HepG2 (cell line): ENCODE measurements around the gene SYCE1. TPM values are rescaled to one million over a fixed set of nuclear protein-coding genes. Genes with fewer than 3 reads are reported as not detected.
A peak's percentile ranks its signal among the peaks of the same experiment; 100 is the strongest.

Source experiments
- ATAC-seq: fragments of 200-7000 bp; cut with Tn5 transposase; 3 replicates; pipeline ENCODE4 v1.9.1; 2020; ENCODE audit warnings: mild to moderate bottlenecking, moderate library complexity
- BruUV-seq: library from RNA; stranded (reverse); fragments of 400-500 nt; replicated peaks from 2 replicates; lab custom pipeline; 2021; lab: Mats Ljungman, UMichigan
- CTCF ChIA-PET: fragments of 300-600 bp; formaldehyde crosslinking; extraction: SDS; loops from one replicate; lab custom pipeline; 2021; ENCODE audit warnings: low total read pairs, inconsistent platforms, low intra/inter-chr PET ratio; lab: Yijun Ruan, JAX
- POLR2A ChIA-PET: fragments of 350-600 bp; sonication (Branson Sonifier 250); formaldehyde crosslinking; loops from one replicate; lab custom pipeline; 2020; ENCODE audit warnings: antibody characterized with exemption, inconsistent platforms; lab: Yijun Ruan, JAX
- DNase-seq: peaks from one replicate; pipeline ENCODE4 v3.0.0-alpha.2; 2015; ENCODE audit warnings: low spot score
- FAIRE-seq: peaks from 3 replicates; lab custom pipeline; 2011; peaks lifted over from hg19 to GRCh38; lab: Jason Lieb, UNC
- H2AFZ ChIP-seq: one replicate; pipeline ENCODE4 v1.6.1; 2011; ENCODE audit warnings: low read length, inconsistent platforms
- H3K27ac ChIP-seq: fragments of 300-600 bp; 3 replicates; pipeline ENCODE4 v1.8.0; 2011; ENCODE audit warnings: mixed run types, mild to moderate bottlenecking, mixed read lengths, low read length, inconsistent platforms; ENCODE audit not compliant: insufficient read depth; ENCODE audit errors: extremely low read length
- H3K27me3 ChIP-seq, 2 experiments: fragments of 200-600 bp in 1 of 2; 2 replicates in 1 of 2; 3 replicates in 1 of 2; pipeline versions ENCODE4 v1.6.0 to v1.8.0; 2011; ENCODE audit warnings: low read length in 2 of 2, mild to moderate bottlenecking in 2 of 2, moderate library complexity in 2 of 2, inconsistent platforms in 1 of 2; ENCODE audit not compliant: insufficient read depth in 2 of 2, control insufficient read depth in 1 of 2
- H3K36me3 ChIP-seq, 2 experiments: fragments of 200-600 bp in 1 of 2; replicated peaks in 1 of 2; 2 replicates in 1 of 2; 3 replicates in 1 of 2; pipeline versions ENCODE4 v1.5.1 to v1.8.0; 2011; ENCODE audit warnings: low read length in 2 of 2, inconsistent platforms in 1 of 2; ENCODE audit not compliant: insufficient read depth in 2 of 2, control insufficient read depth in 1 of 2
- H3K4me1 ChIP-seq: 2 replicates; pipeline ENCODE4 v1.5.1; 2012; ENCODE audit warnings: low read length, inconsistent platforms; ENCODE audit not compliant: insufficient read depth
- H3K4me2 ChIP-seq: 2 replicates; pipeline ENCODE4 v1.6.0; 2011; ENCODE audit warnings: low read depth, low read length, inconsistent platforms
- H3K4me3 ChIP-seq, 3 experiments: fragments of 200-600 bp in 1 of 3; sonication (generic), shearing (Covaris generic) in 1 of 3; replicated peaks in 1 of 3; 2 replicates each; pipeline ENCODE4 v1.5.1; 2011 to 2016; ENCODE audit warnings: low read length in 3 of 3, inconsistent platforms in 2 of 3, low read depth in 2 of 3, mild to moderate bottlenecking in 2 of 3, control low read depth in 1 of 3, mixed read lengths in 1 of 3; ENCODE audit not compliant: insufficient read depth in 1 of 3
- H3K79me2 ChIP-seq: one replicate; pipeline ENCODE4 v1.6.1; 2011; ENCODE audit warnings: low read length, inconsistent platforms; ENCODE audit not compliant: insufficient read depth
- H3K9ac ChIP-seq: 2 replicates; pipeline ENCODE4 v1.6.0; 2011; ENCODE audit warnings: mild to moderate bottlenecking, low read depth, low read length, inconsistent platforms; ENCODE audit not compliant: insufficient read depth
- H3K9me3 ChIP-seq: 2 replicates; pipeline ENCODE4 v1.5.1; 2012; ENCODE audit warnings: mild to moderate bottlenecking, low read length
- H4K20me1 ChIP-seq: 2 replicates; pipeline ENCODE4 v1.6.0; 2011; ENCODE audit warnings: inconsistent platforms, mild to moderate bottlenecking, low read length, moderate library complexity; ENCODE audit not compliant: insufficient read depth
- ARID2 ChIP-seq: sonication (generic); formaldehyde crosslinking; IDR thresholded peaks from 2 replicates; pipeline ENCODE4 v1.8.1; 2022; ENCODE audit warnings: mild to moderate bottlenecking, missing genetic modification reagents, borderline replicate concordance
- KDM6A ChIP-seq: IDR thresholded peaks from 2 replicates; pipeline ENCODE4 v1.6.1; 2016; ENCODE audit warnings: low read depth
- MAF1 ChIP-seq: sonication (generic); formaldehyde crosslinking; IDR thresholded peaks from 2 replicates; pipeline ENCODE4 v1.5.0; 2020; ENCODE audit warnings: missing genetic modification reagents, borderline replicate concordance
- MXD3 ChIP-seq: IDR thresholded peaks from 2 replicates; pipeline ENCODE4 v1.6.1; 2016; ENCODE audit warnings: mild to moderate bottlenecking, missing biosample characterization, missing genetic modification reagents
- MXD4 ChIP-seq: IDR thresholded peaks from 2 replicates; pipeline ENCODE4 v1.6.1; 2016; ENCODE audit warnings: mild to moderate bottlenecking, missing biosample characterization, missing genetic modification reagents
- PAF1 ChIP-seq: IDR thresholded peaks from 2 replicates; pipeline ENCODE4 v1.6.1; 2016; ENCODE audit warnings: missing genetic modification reagents, missing compliant biosample characterization
- POGZ ChIP-seq: sonication (generic); formaldehyde crosslinking; IDR thresholded peaks from 2 replicates; pipeline ENCODE4 v1.4.0; 2020; ENCODE audit warnings: mild to moderate bottlenecking, missing genetic modification reagents
- PPARG ChIP-seq: conservative IDR thresholded peaks from 2 replicates; pipeline ENCODE4 v1.6.1; 2016; ENCODE audit warnings: missing biosample characterization, missing genetic modification reagents
- SATB2 ChIP-seq: sonication (generic); formaldehyde crosslinking; IDR thresholded peaks from 2 replicates; pipeline ENCODE4 v1.5.0; 2020; ENCODE audit warnings: missing genetic modification reagents
- SNAI1 ChIP-seq: sonication (generic); formaldehyde crosslinking; IDR thresholded peaks from 2 replicates; pipeline ENCODE4 v1.5.0; 2020; ENCODE audit warnings: mild to moderate bottlenecking, missing genetic modification reagents, borderline replicate concordance
- SOX5 ChIP-seq: IDR thresholded peaks from 2 replicates; pipeline ENCODE4 v1.6.1; 2016; ENCODE audit warnings: borderline replicate concordance
- TBL1XR1 ChIP-seq: fragments of 150-350 bp; IDR thresholded peaks from 2 replicates; pipeline ENCODE4 v1.6.1; 2014; ENCODE audit warnings: borderline replicate concordance, low read length; ENCODE audit not compliant: partially characterized antibody
- TFDP1 ChIP-seq: IDR thresholded peaks from 2 replicates; pipeline ENCODE4 v1.6.1; 2016; ENCODE audit warnings: missing compliant biosample characterization, missing genetic modification reagents, borderline replicate concordance
- THYN1 ChIP-seq: sonication (generic); formaldehyde crosslinking; IDR thresholded peaks from 2 replicates; pipeline ENCODE4 v1.8.1; 2023; ENCODE audit warnings: low read depth, mild to moderate bottlenecking, moderate library complexity, missing genetic modification reagents, borderline replicate concordance
- ZBTB3 ChIP-seq: sonication (generic); formaldehyde crosslinking; IDR thresholded peaks from 2 replicates; pipeline ENCODE4 v1.4.0; 2020; ENCODE audit warnings: low read depth, mild to moderate bottlenecking, moderate library complexity, missing genetic modification reagents, borderline replicate concordance
- ZFP90 ChIP-seq: sonication (generic); formaldehyde crosslinking; IDR thresholded peaks from 2 replicates; pipeline ENCODE4 v1.8.0; 2022; ENCODE audit warnings: missing genetic modification reagents, mild to moderate bottlenecking, inconsistent platforms, borderline replicate concordance
- ZNF17 ChIP-seq: sonication (generic); formaldehyde crosslinking; IDR thresholded peaks from 2 replicates; pipeline ENCODE4 v1.5.0; 2020; ENCODE audit warnings: mild to moderate bottlenecking, missing genetic modification reagents
- ZNF264 ChIP-seq: sonication (generic); formaldehyde crosslinking; IDR thresholded peaks from 2 replicates; pipeline ENCODE4 v1.4.0; 2020; ENCODE audit warnings: missing genetic modification reagents
- ZNF33B ChIP-seq: sonication (generic); formaldehyde crosslinking; IDR thresholded peaks from 2 replicates; pipeline ENCODE4 v1.5.1; 2020; ENCODE audit warnings: mild to moderate bottlenecking, missing genetic modification reagents
- ZNF513 ChIP-seq: sonication (generic); formaldehyde crosslinking; conservative IDR thresholded peaks from 2 replicates; pipeline ENCODE4 v1.5.0; 2020; ENCODE audit warnings: missing genetic modification reagents
- ZNF784 ChIP-seq: sonication (generic); formaldehyde crosslinking; IDR thresholded peaks from 2 replicates; pipeline ENCODE4 v1.5.1; 2020; ENCODE audit warnings: missing genetic modification reagents, mild to moderate bottlenecking, borderline replicate concordance
- whole genome bisulfite sequencing: methylation state at CpG from one replicate; pipeline ENCODE4 v1.1.6; 2017; ENCODE audit warnings: low lambda C conversion rate; 5-methylcytosine and 5-hydroxymethylcytosine counted together
- in situ Hi-C: cut with HindIII; loops from 2 replicates; pipeline ENCODE4 v1.10.0; 2017; ENCODE audit warnings: low pct_unique_long_range_greater_than_20kb; ENCODE audit not compliant: extremely low pct_ligation_motif_present
- intact Hi-C: fragments of 100-400 bp; cut with micrococcal nuclease; formaldehyde crosslinking; loops from one replicate; pipeline ENCODE4 v1.10.0; 2022; ENCODE audit not compliant: unreplicated experiment
- polyA plus RNA-seq, 8 experiments: library from polyadenylated mRNA; depleted of rRNA in 3 of 8; stranded (reverse) in 7 of 8; unstranded in 1 of 8; fragments of >200 nt; fragmentation: Illumina TruSeq in 4 of 8; extraction: Trizol in 4 of 8; gene quantifications; 2 replicates each; pipeline versions ENCODE4 v1.2.1 to v1.2.3, GENCODE V29; 2011 to 2016; ENCODE audit warnings: low read depth in 4 of 8, missing spikeins in 1 of 8, mixed read lengths in 1 of 8; ENCODE audit not compliant: insufficient read depth in 1 of 8
- total RNA-seq, 5 experiments: library from RNA; depleted of rRNA; stranded (reverse); fragments of >200 nt; fragmentation: Illumina TruSeq; extraction: Trizol; gene quantifications; 2 replicates each; pipeline ENCODE4 v1.2.3, GENCODE V29; 2016; ENCODE audit warnings: low read depth in 1 of 5

Gene SYCE1
- total and polyA plus RNA-seq, 2 of the 13 experiments (the other 11 are each of a cell fraction or from before 2014, with no cell fraction given): not detected

GRCh38 chr10:133520193-133520738, 45.1 kb downstream of the SYCE1 start:
- WGBS: 3% methylated on average over 6 of the region's 33 CpGs
- in situ Hi-C loops (no loop called here), intact Hi-C loops (loop anchor here (2.0 to 5.0 kb wide), 2 partner anchors 43 to 83 kb away; no protein-coding TSS in a partner anchor)
- Histone ChIP-seq H2AFZ (peak overlapping the region; percentile 93), H3K4me2 (peak overlapping the region; percentile 77), H3K36me3 (no peaks in the 10 kb centered on the region), H3K4me3 (peak overlapping the region; percentile 29 to 68 (median 47); a peak in 5 of 6 replicates), H3K27ac (peak overlapping the region; percentile 14), H3K27me3 (peaks cover 0 to 4% of the 10 kb centered on the region in 2 experiments; a peak in 2 of 5 replicates), H3K79me2 (no peaks in the 10 kb centered on the region), H4K20me1 (no peaks in the 10 kb centered on the region), H3K9me3 (peaks cover 22% of the 10 kb centered on the region), H3K9ac (peak overlapping the region; percentile 28; the same call in 1 of the 2 replicates), H3K4me1 (peaks cover 37% of the 10 kb centered on the region)
- no TSS peak for BruUV-seq
- POLR2A ChIA-PET: interaction anchor here (0.7 to 1.0 kb wide), 2 partner anchors 147 to 242 kb away, joined by 3 read pairs; partner anchors contain the start of gene ECHS1
- DNase-seq (peak; percentile 76), ATAC-seq (peak; percentile 100), FAIRE-seq (no peak)
- CTCF ChIA-PET: interaction anchor here (2.1 kb wide), 1 partner anchor 82 kb away, joined by 10 read pairs; no protein-coding TSS in a partner anchor
- peak; percentile 90 for TF ChIP-seq POGZ (CRISPR knock-in tag)
- no peak for TF ChIP-seq ZNF513 (CRISPR knock-in tag)
- TF ChIP-seq ZFP90 (CRISPR knock-in tag): peak; percentile 57; the same call in 1 of the 2 replicates
- no peak for TF ChIP-seq PPARG (CRISPR knock-in tag)
- no peak for TF ChIP-seq PAF1 (CRISPR knock-in tag)
- TF ChIP-seq MXD3 (CRISPR knock-in tag): peak; percentile 69; the same call in 1 of the 2 replicates
- TF ChIP-seq ZNF17 (CRISPR knock-in tag): no peak
- TF ChIP-seq TFDP1 (CRISPR knock-in tag): peak; percentile 68; the same call in 1 of the 2 replicates
- no peak for TF ChIP-seq ZNF264
- 0 out of 2 replicates have a peak, but pooled peaks have one; percentile 42 for TF ChIP-seq MAF1 (CRISPR knock-in tag)
- 0 out of 2 replicates have a peak, but pooled peaks have one; percentile 19 for TF ChIP-seq ARID2 (CRISPR knock-in tag)
- TF ChIP-seq MXD4 (CRISPR knock-in tag): peak; percentile 20; the same call in 1 of the 2 replicates
- no peak for TF ChIP-seq SATB2 (CRISPR knock-in tag)
- TF ChIP-seq ZNF784 (CRISPR knock-in tag): peak; percentile 64; the same call in 1 of the 2 replicates
- TF ChIP-seq SOX5 (CRISPR knock-in tag): no peak; the same call in 1 of the 2 replicates
- 0 out of 2 replicates have a peak, but pooled peaks have one; percentile 54 for TF ChIP-seq THYN1 (CRISPR knock-in tag)
- TF ChIP-seq TBL1XR1: peak; percentile 46
- peak; percentile 30; the same call in 1 of the 2 replicates for TF ChIP-seq ZBTB3 (CRISPR knock-in tag)
- no peak for TF ChIP-seq ZNF33B (CRISPR knock-in tag)
- peak; percentile 28; the same call in 1 of the 2 replicates for TF ChIP-seq SNAI1 (CRISPR knock-in tag)
- no peak for TF ChIP-seq KDM6A (CRISPR knock-in tag)
